ENCODE data around the gene VAPB.

Gene VAPB

DNA sequence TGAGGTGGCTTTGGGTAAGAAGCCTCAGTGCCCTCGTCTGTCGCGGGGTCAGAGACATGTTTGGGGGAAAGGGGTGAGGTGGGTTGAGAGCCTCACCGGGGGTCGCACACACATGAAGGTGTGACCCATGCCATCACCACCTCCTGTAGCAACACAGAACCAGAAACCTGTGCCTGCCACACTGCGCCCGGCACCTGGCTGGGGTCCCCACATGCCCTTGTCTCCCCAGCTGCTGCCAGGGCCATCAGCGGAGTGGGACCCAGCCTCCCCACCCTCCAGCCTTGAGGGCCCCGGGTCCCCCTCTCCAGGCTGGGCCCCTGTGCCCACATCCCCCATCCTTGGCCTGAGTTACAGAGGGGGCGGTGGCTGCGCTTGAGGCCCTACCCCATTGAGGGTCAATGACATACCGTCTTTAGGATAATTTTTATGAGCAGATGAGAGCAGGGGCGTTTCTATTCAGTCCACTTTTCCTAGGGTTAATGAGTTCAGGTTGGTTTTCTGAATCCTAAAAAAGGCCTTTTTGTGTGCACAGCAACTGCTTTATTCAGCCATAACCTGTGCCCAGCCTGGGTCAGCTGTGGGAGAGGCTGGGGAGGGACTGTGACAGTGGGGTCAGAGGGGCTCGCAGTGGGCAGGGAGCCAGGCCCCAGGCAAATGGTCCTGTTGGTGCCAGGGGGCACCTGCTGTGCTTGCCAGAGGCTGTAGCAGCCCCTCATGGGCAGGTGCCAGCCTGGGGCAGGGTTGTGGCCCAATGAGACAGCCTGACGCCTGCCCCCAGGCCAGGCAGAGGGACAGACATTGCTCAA lies 106.8 kb downstream of the VAPB start:
- Mint-ChIP-seq H3K36me3 (ENCODE audit: insufficient read depth) (no peaks in the 10 kb centered on the region), H3K4me1 (no peaks in the 10 kb centered on the region), H3K9me3 (no peaks in the 10 kb centered on the region), H3K27ac (ENCODE audit: low read depth) (no peak overlapping the region), H3K27me3 (peaks cover 16% of the 10 kb centered on the region), H3K4me3 (no peak overlapping the region)
- ATAC-seq (replicated peaks; ENCODE audit: extremely low read depth, poor library complexity, severe bottlenecking) (no peak), DNase-seq (ENCODE audit: low spot score in 2 of 2) (no peak)

DNA sequence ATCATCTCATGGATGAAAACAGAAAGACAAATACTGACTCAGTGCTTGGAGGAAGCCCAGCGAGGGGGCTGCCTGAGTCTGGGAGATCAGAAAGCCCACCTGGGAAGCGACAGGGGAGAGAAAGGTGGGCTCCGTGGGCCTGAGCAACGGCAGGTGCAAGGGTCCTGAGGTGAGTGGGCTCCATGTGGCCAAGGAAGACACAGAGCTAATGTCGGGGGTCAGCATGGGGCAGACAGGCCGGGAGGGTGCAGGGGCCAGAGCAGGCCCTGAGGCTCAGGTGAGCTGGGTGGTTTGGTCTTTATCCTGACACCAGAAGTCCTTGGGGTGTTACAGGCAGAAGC lies 107.4 kb downstream of the VAPB start:
- ATAC-seq (replicated peaks; ENCODE audit: extremely low read depth, poor library complexity, severe bottlenecking) (no peak), DNase-seq (ENCODE audit: low spot score in 2 of 2) (no peak)
- no peak overlapping the region for H3K4me3 Mint-ChIP-seq
- H3K27me3 Mint-ChIP-seq, result peaks cover 16% of the 10 kb centered on the region
- H3K9me3 Mint-ChIP-seq, result no peaks in the 10 kb centered on the region
- H3K27ac Mint-ChIP-seq (ENCODE audit: low read depth), result no peak overlapping the region
- H3K4me1 Mint-ChIP-seq, result no peaks in the 10 kb centered on the region
- H3K36me3 Mint-ChIP-seq (ENCODE audit: insufficient read depth), result no peaks in the 10 kb centered on the region

DNA sequence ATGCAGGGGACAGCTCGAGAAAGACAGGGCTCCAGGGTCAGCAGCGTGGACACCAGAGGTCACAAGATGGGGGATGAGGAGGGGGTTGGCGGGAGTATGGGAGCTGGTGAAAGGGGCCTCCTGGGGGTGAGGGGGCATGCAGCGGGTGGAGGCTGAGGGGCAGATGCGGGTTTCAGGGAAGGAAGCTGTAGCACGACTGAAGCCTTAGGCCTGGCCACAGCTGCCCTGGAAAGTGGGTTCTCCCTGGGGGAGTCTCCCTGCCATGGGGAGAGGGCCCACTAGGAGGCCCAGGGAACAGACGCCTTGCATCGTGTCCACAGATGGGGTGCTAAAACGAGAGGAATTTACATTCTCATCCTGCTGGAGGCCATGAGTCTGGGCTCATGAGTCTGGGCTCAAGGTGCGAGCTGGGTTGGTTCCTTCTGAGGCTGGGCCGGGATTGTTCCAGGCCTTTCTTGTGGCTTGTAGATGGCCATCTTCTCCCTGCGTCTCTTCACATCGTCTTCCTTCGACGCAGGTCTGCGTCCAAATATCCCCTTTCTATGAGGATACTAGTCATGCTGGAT lies 108.1 kb downstream of the VAPB start:
- ATAC-seq (replicated peaks; ENCODE audit: extremely low read depth, poor library complexity, severe bottlenecking), result no peak
- Mint-ChIP-seq H3K27me3 (peaks cover 16% of the 10 kb centered on the region), H3K9me3 (no peaks in the 10 kb centered on the region), H3K36me3 (ENCODE audit: insufficient read depth) (no peaks in the 10 kb centered on the region), H3K4me3 (no peak overlapping the region), H3K27ac (ENCODE audit: low read depth) (no peak overlapping the region), H3K4me1 (no peaks in the 10 kb centered on the region)
- no peak for DNase-seq (ENCODE audit: low spot score in 2 of 2)

DNA sequence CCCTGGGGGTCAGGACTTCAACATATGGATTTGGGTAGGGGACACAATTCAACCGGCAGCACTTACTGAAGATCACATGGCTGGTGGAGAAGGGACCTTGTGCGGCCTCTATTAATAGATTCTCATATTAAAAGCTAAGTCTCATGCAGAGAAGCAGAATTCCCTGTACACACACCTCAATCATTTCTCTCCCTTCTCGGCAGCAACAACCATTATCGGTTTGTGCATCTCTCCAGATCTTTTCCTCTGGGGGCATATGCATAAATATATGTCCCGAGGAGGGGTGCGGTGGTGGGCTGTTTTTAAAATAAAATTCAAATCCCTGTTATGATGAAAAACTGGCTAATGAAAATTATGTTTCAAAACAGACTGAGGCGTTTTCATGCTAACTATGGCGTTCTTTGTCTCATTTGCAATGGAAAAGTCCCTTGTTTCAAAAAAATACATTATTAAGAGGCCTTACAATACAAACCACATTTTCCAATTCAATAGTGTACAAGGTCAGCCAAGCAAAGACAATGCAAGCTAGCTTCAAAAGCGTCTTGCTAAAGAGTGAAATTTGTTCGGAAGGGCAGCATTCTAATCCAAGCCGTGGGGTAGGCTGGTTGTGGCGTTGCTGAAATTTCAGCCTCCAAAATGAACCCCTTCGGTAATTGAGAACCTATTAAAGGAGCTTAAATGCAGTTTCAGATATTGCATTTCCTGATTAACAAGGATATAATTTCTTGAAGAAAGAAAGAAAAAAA lies 108.9 kb downstream of the VAPB start:
- H3K9me3 Mint-ChIP-seq, result no peaks in the 10 kb centered on the region
- no peaks in the 10 kb centered on the region for H3K4me1 Mint-ChIP-seq
- H3K36me3 Mint-ChIP-seq (ENCODE audit: insufficient read depth), result no peaks in the 10 kb centered on the region
- H3K27me3 Mint-ChIP-seq, result peaks cover 16% of the 10 kb centered on the region
- DNase-seq (ENCODE audit: low spot score in 2 of 2), result no peak
- no peak overlapping the region for H3K4me3 Mint-ChIP-seq
- no peak for ATAC-seq (replicated peaks; ENCODE audit: extremely low read depth, poor library complexity, severe bottlenecking)
- H3K27ac Mint-ChIP-seq (ENCODE audit: low read depth), result no peak overlapping the region

DNA sequence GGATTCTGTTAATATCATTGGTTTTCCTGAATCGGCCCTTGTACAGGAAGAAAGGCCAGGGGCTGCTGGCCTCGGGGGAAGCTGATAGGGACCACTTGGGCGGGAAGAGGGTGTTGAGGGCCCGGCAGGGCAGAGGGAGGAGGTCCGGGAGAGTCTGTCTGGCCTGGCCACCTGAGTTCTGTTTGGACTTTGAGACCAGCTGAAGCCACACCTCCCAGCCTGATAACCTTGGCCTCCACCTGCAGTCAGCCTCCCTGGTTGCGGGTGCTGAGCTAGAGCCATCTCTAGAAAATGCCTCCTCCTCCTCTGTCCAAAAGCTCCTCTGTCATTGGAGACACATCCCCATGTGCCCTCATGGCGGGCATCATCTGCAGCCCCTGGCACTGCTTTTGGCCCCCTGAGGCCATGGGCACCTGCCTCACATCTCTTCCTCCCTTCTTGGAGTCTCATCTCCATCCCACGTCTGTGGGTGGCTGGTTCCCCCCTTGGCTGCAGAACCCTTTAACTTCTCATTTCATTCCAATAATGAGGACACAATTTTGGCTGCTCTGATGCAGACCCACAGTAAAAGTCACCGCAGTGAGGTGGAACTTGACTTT lies 109.5 kb downstream of the VAPB start:
- ATAC-seq (replicated peaks; ENCODE audit: extremely low read depth, poor library complexity, severe bottlenecking) (no peak), DNase-seq (ENCODE audit: low spot score in 2 of 2) (no peak)
- Mint-ChIP-seq H3K27ac (ENCODE audit: low read depth) (no peak overlapping the region), H3K4me3 (no peak overlapping the region), H3K36me3 (ENCODE audit: insufficient read depth) (no peaks in the 10 kb centered on the region), H3K9me3 (no peaks in the 10 kb centered on the region), H3K27me3 (peaks cover 16% of the 10 kb centered on the region), H3K4me1 (no peaks in the 10 kb centered on the region)

DNA sequence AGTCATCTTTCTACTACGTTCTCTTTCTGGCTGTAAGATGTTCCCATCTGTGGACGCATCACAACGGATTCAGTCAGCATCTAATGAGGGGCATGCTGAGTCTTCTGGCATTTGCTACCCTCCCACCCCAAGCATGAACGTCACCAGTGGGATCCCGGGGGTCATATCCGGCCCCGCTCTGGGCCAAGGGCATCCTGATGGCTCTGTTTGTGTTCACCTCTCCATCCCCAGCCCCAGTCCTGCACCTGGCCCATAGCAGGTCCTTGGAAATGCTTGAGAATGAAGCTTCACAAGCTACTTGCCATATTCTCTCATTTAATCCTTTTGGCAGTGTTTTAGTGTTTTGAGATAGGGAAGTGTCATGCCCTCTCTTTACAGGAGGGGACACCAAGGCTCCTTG lies 111.2 kb downstream of the VAPB start:
- H3K27ac Mint-ChIP-seq (ENCODE audit: low read depth), result no peak overlapping the region
- no peaks in the 10 kb centered on the region for H3K4me1 Mint-ChIP-seq
- DNase-seq (ENCODE audit: low spot score in 2 of 2), result no peak
- no peak overlapping the region for H3K4me3 Mint-ChIP-seq
- H3K27me3 Mint-ChIP-seq, result peaks cover 17% of the 10 kb centered on the region
- no peaks in the 10 kb centered on the region for H3K9me3 Mint-ChIP-seq
- no peaks in the 10 kb centered on the region for H3K36me3 Mint-ChIP-seq (ENCODE audit: insufficient read depth)
- no peak for ATAC-seq (replicated peaks; ENCODE audit: extremely low read depth, poor library complexity, severe bottlenecking)
